Measurements from ENCODE around the gene ZKSCAN3.

ZKSCAN3 gene

DNA sequence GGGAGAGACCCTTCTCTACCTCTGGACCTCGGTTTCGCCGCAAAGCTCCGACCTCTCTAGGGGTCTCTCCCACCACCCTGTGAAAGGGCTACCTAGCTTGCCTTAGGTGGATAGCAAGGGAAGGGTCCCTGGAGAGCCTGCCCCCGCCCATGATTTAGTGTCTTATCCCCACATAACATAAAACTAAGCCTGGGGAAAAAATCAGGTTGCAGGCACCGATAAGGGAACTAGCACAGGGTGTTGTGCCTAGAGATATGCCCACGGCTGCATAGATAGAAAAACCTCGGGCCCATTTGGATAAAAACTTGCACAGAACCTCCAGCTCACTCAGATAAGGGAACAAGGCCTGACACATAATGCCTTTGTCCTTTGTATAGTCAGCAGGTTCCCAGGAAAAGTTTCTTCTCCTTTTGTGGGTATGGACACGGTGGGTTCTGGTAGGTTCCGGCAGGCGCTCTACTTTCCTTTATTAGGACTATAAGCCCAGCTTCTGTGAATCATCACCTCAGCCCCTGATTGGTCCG lies 14.6 kb upstream of the ZKSCAN3 start:
- DNase-seq (ENCODE audit: insufficient read length, low spot score) = no peak
- TF ChIP-seq, protein P1, sequence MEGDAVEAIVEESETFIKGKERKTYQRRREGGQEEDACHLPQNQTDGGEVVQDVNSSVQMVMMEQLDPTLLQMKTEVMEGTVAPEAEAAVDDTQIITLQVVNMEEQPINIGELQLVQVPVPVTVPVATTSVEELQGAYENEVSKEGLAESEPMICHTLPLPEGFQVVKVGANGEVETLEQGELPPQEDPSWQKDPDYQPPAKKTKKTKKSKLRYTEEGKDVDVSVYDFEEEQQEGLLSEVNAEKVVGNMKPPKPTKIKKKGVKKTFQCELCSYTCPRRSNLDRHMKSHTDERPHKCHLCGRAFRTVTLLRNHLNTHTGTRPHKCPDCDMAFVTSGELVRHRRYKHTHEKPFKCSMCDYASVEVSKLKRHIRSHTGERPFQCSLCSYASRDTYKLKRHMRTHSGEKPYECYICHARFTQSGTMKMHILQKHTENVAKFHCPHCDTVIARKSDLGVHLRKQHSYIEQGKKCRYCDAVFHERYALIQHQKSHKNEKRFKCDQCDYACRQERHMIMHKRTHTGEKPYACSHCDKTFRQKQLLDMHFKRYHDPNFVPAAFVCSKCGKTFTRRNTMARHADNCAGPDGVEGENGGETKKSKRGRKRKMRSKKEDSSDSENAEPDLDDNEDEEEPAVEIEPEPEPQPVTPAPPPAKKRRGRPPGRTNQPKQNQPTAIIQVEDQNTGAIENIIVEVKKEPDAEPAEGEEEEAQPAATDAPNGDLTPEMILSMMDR (IDR thresholded peaks at IDR 0.05; ENCODE audit: insufficient read depth, missing control alignments) = no peak
- no peak for FAIRE-seq

DNA sequence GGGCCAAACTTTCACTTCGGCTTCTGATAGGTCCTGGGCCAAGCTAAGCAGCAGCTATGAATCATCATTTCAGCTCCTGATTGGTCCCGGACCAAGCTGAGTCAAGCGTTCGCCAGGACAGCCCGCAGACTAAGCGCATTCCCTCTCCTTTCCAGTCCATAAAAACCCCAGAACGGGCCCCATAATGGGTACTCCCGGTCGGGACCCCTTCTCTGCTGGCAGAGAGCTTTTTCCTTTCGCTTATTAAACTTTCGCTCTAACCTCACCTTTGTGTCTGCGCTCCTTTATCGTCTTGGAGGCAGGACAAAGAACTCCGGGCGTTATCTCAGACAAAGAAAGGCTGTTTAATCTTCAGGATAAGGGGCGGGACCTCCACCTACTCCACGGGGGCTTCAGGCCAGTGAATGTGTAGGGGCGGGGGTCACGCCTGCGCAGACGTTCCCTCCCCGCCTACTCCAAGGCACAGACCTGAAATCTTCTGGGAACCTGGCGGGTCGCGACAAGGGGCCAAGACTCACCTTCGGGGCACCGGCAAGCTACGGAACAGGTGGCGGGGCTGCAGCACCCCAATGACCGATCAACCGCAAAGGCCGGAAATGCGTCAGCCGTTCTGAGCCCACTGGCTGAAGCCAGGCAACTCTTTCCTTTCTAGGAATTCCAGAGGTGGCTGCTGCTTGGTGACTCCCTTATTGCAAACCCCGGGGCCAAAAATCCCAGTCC lies 14.0 kb upstream of the ZKSCAN3 start, which contains the start of gene ZSCAN31:
Gene ZSCAN31, minus strand, starts transcription at position 585 of the 720 bp plus-strand sequence. CDS start 6,465 bp downstream, outside the sequence.
- TF ChIP-seq, protein P1 (IDR thresholded peaks at IDR 0.05; ENCODE audit: insufficient read depth, missing control alignments) = no peak
- DNase-seq (ENCODE audit: insufficient read length, low spot score) (peak; percentile 58), FAIRE-seq (peak; percentile 35)

DNA sequence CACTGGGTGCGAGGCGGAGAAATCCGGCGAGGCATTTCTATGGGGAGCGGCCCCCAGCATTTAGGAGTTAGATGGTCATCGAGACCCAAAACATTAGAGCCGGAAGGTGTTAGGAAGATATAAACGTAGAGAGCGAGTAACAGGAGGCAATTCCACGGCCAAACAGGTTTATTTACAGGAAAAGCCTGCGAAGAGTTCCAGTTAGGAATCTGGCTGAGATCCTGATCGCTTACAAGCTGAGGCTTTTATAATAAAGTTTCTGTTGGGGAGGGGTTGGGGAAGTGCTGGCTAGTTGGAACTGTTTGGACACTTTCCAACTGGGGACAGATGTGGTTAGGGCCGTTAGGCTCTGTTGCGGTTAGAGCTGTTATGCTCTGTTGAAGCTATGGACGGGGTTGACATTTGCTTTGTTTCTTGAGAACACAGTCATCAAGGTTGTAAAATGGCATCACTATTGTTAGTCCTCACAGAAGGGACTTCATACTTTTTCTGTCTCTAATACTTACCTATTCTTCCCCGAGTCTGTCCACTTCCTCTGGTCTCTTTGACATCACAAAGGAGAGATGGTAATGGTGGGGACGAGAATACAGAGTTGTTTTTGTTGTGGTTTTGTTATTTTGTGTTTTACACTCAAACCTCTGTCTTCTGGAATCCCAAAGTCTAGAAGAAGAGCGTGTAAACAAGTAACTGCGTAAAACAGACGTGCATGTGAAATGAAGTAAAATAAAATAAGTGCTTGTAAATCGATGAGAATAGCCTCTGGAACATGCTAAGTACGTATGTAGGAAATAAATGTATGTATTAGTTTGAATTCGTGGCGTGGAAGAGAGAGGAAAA lies 13.2 kb upstream of the ZKSCAN3 start:
- no peak for DNase-seq (ENCODE audit: insufficient read length, low spot score)
- FAIRE-seq = no peak
- TF ChIP-seq, protein P1 (IDR thresholded peaks at IDR 0.05; ENCODE audit: insufficient read depth, missing control alignments) = no peak

DNA sequence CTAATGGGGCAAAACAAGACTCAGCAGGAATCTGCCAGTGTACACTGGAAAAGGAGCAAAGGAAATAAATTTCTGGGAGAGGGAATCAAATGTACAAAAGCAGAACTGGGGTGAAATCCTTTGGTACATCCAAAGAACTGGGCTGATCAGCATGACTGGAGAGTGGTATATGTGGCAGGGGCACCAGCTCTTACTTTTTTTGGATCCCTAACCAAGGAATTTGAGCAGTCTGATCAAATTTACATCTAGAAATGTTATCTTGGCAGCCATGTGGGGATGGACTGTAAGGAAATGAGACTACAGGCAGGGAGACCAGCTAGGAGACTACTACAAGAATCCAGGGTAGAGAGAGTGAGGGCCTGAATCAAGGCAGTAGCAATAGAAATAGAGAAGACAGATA lies 12.6 kb upstream of the ZKSCAN3 start:
- DNase-seq (ENCODE audit: insufficient read length, low spot score) (no peak), FAIRE-seq (no peak)

DNA sequence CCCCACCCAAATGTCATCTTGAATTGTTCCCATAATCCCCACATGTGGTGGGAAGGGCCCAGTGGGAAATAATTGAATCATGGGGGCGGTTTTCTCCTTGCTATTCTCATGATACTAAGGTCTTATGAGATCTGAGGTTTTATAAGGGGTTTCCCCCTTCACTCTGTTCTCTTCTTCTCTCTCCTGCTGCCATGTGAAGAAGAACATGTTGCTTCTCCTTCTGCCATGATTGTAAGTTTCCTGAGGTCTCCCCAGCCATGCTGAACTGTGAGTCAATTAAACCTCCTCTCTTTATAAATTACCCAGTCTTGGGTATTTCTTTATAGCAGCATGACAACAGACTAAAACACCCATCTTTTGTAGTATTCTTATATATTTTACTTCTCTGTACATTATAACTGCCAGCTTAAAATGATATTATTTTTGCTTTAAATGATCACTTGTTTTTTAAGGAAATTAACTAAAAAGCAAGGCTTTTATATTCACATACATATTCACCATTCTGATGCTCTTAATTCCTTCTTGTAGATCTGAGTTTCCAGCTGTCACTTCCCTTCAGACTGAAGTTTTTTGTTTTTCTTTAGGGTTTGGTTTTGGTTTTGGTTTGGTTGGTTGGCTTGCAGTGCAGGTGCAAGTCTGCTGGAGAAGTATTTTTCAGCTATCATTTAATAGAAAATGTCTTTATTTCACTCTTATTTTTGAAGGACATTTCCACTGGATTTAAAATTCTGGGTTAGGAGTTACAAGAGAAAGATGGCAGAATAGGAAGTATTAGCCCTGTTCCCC lies 9.2 kb upstream of the ZKSCAN3 start:
- FAIRE-seq = no peak
- TF ChIP-seq, protein P1 (IDR thresholded peaks at IDR 0.05; ENCODE audit: insufficient read depth, missing control alignments) = no peak
- DNase-seq (ENCODE audit: insufficient read length, low spot score) = no peak

More for the DNA sequence above, 12.6 kb upstream of the ZKSCAN3 start:
- TF ChIP-seq, protein P1 (IDR thresholded peaks at IDR 0.05; ENCODE audit: insufficient read depth, missing control alignments) = no peak

DNA sequence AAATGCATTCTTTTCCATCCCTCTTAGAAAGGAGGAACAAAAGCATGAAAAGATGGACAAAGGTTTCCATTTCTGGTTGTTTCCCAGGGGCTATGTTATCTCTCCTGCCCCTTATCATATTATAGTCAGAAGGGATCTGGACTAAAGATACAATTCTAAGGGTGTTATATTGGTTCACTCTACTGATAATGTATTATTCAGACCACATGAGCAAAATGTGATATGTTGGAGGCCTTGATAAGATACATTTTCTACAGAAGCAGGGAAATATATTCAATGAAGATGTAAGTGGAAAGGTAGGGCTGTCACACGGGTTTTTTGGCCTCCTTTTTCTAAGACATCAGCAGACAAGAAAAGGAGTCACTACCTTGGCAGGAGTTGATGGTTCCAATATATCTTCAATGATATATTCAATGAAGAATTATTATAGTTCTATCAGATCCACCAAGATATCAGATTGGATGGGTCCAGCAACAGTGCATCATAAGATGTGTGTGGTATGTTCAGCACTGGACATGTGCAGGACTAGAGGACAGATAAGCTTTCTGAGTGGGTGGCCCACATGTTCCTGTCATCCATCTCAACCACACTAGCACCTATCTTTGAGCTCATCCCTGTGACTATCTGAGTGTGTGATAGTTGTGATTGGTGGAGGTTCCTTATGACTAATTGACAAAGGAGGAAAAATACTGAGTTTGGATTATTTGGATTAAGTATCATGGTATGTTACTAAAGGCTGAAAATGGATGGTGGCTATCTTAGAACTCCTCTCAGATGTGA lies 5.7 kb upstream of the ZKSCAN3 start:
- DNase-seq (ENCODE audit: insufficient read length, low spot score) (no peak), FAIRE-seq (no peak)
- TF ChIP-seq, protein P1 (IDR thresholded peaks at IDR 0.05; ENCODE audit: insufficient read depth, missing control alignments) = no peak
